ENCODE data around the gene CDC20. TPM values are rescaled to one million over a fixed set of nuclear protein-coding genes. Genes with fewer than 3 reads are reported as not detected.
A peak's percentile ranks its signal among the peaks of the same experiment; 100 is the strongest.

CDC20 gene
- total RNA-seq (under 1 TPM; 0.65 to 0.97 TPM), total RNA-seq (1.4 reads per million in 2 donors)

DNA sequence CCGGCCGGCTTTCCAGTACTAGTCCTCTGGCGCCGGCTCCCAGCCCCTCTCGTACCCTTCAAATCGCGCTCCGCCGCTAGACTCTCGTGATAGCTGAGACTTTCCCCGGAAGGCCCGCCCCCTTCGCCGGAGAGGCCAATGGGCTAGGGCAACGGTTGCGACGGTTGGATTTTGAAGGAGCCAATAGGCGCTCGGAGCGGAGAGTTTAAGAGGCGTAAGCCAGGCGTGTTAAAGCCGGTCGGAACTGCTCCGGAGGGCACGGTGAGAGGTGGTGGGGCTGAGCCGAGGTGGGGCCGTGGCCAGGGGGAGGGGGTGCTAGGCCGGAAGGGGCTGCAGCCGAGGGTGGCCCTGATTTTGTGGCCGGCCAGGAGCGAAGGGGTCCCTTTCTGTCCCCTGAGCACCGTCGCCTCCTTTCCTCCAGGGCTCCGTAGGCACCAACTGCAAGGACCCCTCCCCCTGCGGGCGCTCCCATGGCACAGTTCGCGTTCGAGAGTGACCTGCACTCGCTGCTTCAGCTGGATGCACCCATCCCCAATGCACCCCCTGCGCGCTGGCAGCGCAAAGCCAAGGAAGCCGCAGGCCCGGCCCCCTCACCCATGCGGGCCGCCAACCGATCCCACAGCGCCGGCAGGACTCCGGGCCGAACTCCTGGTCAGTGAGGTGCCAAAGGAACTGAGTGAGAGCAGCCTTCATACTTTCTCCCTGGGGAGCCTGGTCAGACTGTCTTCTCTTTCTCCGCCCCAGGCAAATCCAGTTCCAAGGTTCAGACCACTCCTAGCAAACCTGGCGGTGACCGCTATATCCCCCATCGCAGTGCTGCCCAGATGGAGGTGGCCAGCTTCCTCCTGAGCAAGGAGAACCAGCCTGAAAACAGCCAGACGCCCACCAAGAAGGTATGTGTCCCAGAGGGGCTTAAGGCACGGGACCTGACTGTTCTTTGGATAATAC lies at the start of gene CDC20:
CDC20 (plus strand) TSS at position 236 of the 948 bp plus-strand sequence; CDS start at position 471, 235 bp downstream.
- DNase-seq (peak; percentile 94 to 96 (median 95)), ATAC-seq (peak; percentile 99)
- Mint-ChIP-seq H3K27me3 (no peaks in the 10 kb centered on the region), H3K4me1 (peaks cover 28% of the 10 kb centered on the region), H3K4me3 (peak within 1 kb of the TSS; percentile 93), H3K27ac (peak within 1 kb of the TSS; percentile 82), H3K36me3 (ENCODE audit: low read depth) (peaks cover 6% of the 10 kb centered on the region)
- no peaks in the 10 kb centered on the region for H3K9me3 ChIP-seq (ENCODE audit: control insufficient read depth, low read length, poor library complexity, severe bottlenecking)

DNA sequence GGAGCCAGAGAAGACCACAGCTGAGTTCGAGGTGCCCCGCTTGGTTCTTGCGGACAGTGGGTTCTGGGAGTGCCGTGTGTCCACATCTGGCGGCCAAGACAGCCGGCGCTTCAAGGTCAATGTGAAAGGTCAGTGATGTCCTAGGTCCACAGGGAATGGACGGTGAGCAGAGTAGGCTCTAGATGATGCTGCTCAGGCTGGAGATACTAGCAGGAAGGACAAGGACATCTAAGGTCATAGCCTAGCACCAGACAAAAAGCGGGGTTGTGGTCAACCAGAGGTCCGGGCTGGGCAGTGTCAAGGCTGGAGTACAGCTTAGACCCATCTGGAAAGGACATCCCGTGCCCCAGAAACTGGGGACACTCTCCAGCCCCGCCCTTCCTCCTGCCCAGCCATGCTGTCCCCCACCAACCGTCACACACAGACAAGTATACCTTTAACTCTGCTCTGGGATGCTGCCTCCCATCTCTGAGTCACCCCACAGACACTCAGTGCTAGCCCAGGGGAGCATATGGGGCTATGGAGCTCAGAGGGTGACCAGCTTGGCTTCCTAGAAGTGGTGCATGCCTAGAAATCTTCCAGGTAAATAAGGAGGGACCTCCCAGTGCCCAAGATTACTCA lies 49.3 kb upstream of the CDC20 start:
- H3K4me3 Mint-ChIP-seq, result no peak overlapping the region
- DNase-seq, result no peak
- peaks cover 12% of the 10 kb centered on the region for H3K4me1 Mint-ChIP-seq
- H3K27ac Mint-ChIP-seq, result no peak overlapping the region
- H3K36me3 Mint-ChIP-seq (ENCODE audit: low read depth), result peaks cover 2% of the 10 kb centered on the region
- H3K27me3 Mint-ChIP-seq, result peaks cover 25% of the 10 kb centered on the region
- no peak for ATAC-seq
- H3K9me3 ChIP-seq (ENCODE audit: control insufficient read depth, low read length, poor library complexity, severe bottlenecking), result no peaks in the 10 kb centered on the region

DNA sequence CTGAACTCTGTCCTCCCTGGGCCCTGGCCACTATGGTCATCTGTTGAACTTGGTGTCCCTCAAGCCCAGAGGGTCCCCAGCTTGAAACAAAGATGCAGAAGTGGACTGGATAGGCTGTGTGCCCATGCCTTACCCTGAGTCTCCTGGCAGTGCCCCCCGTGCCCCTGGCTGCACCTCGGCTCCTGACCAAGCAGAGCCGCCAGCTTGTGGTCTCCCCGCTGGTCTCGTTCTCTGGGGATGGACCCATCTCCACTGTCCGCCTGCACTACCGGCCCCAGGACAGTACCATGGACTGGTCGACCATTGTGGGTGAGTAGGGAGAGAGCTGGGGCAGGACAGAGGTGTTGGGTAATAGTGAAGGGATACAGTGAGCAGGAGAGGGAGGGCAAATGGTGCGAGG lies 47.3 kb upstream of the CDC20 start:
- ATAC-seq (no peak), DNase-seq (no peak)
- H3K4me1 Mint-ChIP-seq, result peaks cover 12% of the 10 kb centered on the region
- peaks cover 14% of the 10 kb centered on the region for H3K27me3 Mint-ChIP-seq
- H3K9me3 ChIP-seq (ENCODE audit: control insufficient read depth, low read length, poor library complexity, severe bottlenecking), result no peaks in the 10 kb centered on the region
- no peak overlapping the region for H3K4me3 Mint-ChIP-seq
- peaks cover 2% of the 10 kb centered on the region for H3K36me3 Mint-ChIP-seq (ENCODE audit: low read depth)
- no peak overlapping the region for H3K27ac Mint-ChIP-seq

DNA sequence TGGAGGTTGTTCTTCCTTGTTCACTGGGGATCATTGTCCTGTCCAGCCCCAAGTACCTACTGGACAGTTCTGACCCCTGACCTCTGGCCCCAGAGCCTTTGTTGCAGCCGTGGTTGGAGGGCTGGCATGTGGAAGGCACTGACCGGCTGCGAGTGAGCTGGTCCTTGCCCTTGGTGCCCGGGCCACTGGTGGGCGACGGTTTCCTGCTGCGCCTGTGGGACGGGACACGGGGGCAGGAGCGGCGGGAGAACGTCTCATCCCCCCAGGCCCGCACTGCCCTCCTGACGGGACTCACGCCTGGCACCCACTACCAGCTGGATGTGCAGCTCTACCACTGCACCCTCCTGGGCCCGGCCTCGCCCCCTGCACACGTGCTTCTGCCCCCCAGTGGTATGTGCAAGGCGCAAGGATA lies 46.6 kb upstream of the CDC20 start:
- ATAC-seq, result no peak
- Mint-ChIP-seq H3K4me3 (no peak overlapping the region), H3K36me3 (ENCODE audit: low read depth) (peaks cover 2% of the 10 kb centered on the region), H3K4me1 (peaks cover 13% of the 10 kb centered on the region), H3K27me3 (peaks cover 13% of the 10 kb centered on the region), H3K27ac (no peak overlapping the region)
- no peak for DNase-seq
- H3K9me3 ChIP-seq (ENCODE audit: control insufficient read depth, low read length, poor library complexity, severe bottlenecking), result no peaks in the 10 kb centered on the region

DNA sequence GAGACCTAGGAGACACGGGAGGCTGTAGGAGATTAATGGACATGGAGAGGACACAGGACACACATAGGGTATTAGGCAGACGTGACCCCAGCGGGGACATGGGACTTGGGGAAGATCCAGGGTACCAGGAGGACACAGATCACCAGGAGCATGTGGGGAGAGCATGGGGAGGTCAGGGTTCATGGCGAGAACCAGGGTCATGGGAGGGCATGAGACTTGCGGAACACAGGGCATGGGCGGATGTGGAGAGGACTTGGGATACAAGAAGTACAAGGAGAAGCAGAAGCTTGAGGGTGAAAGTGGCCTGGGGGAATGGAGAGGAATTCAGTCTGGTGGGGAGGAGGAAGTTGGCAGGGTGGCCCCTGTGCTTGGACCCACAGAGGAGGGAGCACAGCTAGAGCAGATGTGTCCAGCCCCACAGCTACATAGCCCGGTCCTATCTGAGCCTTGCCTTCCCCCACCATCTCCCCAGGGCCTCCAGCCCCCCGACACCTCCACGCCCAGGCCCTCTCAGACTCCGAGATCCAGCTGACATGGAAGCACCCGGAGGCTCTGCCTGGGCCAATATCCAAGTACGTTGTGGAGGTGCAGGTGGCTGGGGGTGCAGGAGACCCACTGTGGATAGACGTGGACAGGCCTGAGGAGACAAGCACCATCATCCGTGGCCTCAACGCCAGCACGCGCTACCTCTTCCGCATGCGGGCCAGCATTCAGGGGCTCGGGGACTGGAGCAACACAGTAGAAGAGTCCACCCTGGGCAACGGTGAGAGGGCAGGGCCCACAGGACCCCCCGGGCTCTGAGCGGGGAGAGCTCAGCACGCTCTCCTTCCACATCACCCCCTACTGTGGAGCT lies 45.9 kb upstream of the CDC20 start:
- Mint-ChIP-seq H3K27ac (no peak overlapping the region), H3K4me1 (peaks cover 13% of the 10 kb centered on the region), H3K4me3 (no peak overlapping the region), H3K27me3 (peaks cover 8% of the 10 kb centered on the region), H3K36me3 (ENCODE audit: low read depth) (peaks cover 2% of the 10 kb centered on the region)
- DNase-seq, result no peak
- no peaks in the 10 kb centered on the region for H3K9me3 ChIP-seq (ENCODE audit: control insufficient read depth, low read length, poor library complexity, severe bottlenecking)
- no peak for ATAC-seq

DNA sequence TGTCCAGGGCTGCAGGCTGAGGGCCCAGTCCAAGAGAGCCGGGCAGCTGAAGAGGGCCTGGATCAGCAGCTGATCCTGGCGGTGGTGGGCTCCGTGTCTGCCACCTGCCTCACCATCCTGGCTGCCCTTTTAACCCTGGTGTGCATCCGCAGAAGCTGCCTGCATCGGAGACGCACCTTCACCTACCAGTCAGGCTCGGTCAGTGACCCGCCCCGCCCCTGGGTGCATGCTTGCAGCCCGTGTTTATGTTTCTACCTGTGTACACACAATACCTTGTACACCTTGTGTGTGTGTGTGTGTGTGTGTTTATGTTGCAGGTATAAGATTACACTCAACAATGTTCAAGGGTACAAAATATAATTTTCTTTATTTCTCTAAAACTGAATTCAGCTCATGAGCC lies 45.0 kb upstream of the CDC20 start:
- no peak for ATAC-seq
- H3K4me3 Mint-ChIP-seq, result no peak overlapping the region
- H3K27ac Mint-ChIP-seq, result no peak overlapping the region
- H3K4me1 Mint-ChIP-seq, result peaks cover 13% of the 10 kb centered on the region
- H3K36me3 Mint-ChIP-seq (ENCODE audit: low read depth), result peaks cover 2% of the 10 kb centered on the region
- H3K9me3 ChIP-seq (ENCODE audit: control insufficient read depth, low read length, poor library complexity, severe bottlenecking), result no peaks in the 10 kb centered on the region
- no peaks in the 10 kb centered on the region for H3K27me3 Mint-ChIP-seq
- DNase-seq, result no peak

DNA sequence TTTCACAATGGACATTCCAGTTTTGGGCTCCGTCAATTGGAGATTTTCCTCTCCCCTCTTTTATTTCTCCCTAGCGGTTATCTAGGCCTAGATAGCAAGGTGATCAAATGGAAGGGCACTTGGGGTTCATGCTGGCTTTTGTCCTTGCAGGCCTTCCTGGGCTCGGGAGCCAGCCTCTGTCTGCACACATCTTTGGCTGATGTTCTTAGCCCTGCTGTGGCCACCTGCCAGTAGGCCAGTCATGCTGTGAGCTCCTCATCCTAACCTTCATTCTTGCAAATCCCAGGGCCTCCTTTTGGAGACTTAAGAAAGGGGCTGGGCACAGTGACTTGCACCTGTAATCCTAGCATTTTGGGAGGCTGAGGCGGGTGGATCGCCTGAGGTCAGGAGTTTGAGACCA lies 44.5 kb upstream of the CDC20 start:
- no peaks in the 10 kb centered on the region for H3K27me3 Mint-ChIP-seq
- peaks cover 13% of the 10 kb centered on the region for H3K4me1 Mint-ChIP-seq
- H3K4me3 Mint-ChIP-seq, result no peak overlapping the region
- no peak overlapping the region for H3K27ac Mint-ChIP-seq
- DNase-seq (no peak), ATAC-seq (no peak)
- no peaks in the 10 kb centered on the region for H3K9me3 ChIP-seq (ENCODE audit: control insufficient read depth, low read length, poor library complexity, severe bottlenecking)
- peaks cover 2% of the 10 kb centered on the region for H3K36me3 Mint-ChIP-seq (ENCODE audit: low read depth)

DNA sequence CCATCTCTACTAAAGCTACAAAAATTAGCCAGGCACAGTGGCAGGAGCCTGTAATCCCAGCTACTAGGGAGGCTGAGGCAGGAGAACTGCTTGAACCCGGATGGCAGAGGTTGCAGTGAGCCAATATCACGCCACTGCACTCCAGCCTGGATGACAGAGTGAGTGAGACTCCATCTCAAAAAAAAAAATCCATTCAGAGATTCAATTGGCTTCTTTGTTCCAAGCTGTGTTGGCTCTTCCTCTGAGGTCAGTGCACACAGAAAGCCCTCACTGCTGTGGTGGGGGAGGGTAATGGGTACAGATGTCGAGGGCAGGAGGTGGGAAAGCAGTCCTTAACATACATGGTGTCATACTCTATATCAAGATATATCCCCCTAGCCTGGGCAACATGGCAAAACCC lies 43.3 kb upstream of the CDC20 start:
- Mint-ChIP-seq H3K4me1 (peaks cover 8% of the 10 kb centered on the region), H3K27me3 (no peaks in the 10 kb centered on the region), H3K27ac (peak overlapping the region; percentile 24), H3K36me3 (ENCODE audit: low read depth) (peaks cover 2% of the 10 kb centered on the region), H3K4me3 (no peak overlapping the region)
- no peaks in the 10 kb centered on the region for H3K9me3 ChIP-seq (ENCODE audit: control insufficient read depth, low read length, poor library complexity, severe bottlenecking)
- no peak for DNase-seq
- ATAC-seq, result no peak

DNA sequence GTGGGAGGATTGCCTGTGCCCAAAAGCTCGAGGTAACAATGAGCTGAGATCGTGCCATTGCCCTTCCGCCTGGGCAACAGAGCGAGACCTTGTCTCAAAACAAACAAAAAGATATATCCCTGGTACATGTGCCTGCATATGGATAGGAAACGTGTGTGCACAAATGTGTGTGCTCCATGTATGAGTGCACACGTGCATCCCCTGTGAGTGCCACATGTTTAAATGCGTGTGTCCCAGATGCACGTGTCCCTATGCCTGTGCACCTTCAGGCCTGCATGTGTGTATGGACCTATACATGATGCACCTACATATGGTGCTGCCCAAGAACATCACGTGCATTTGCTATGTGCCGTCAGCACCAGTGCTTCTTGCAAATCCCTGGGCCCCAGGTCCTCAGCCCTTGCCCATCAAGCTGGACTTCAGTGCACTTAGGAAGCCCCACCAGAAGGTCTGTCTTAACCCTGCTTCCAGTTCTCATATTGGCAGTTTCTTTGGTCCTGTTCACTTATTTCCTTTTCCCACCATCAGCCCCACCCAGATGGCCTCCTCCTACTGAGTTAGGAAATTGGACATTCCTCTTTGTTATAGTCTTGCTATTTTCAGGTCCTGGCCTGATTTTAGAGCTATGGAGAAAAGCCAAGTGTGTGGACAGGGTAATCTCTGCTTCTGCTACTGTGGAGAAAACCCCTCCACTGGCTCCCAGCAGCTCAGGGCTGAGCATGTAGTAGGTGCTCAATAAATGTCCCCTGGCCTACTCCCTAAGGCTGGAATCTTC lies 42.6 kb upstream of the CDC20 start:
- ATAC-seq (no peak), DNase-seq (no peak)
- peaks cover 8% of the 10 kb centered on the region for H3K4me1 Mint-ChIP-seq
- H3K36me3 Mint-ChIP-seq (ENCODE audit: low read depth), result peaks cover 2% of the 10 kb centered on the region
- no peaks in the 10 kb centered on the region for H3K9me3 ChIP-seq (ENCODE audit: control insufficient read depth, low read length, poor library complexity, severe bottlenecking)
- no peak overlapping the region for H3K4me3 Mint-ChIP-seq
- H3K27me3 Mint-ChIP-seq, result no peaks in the 10 kb centered on the region
- H3K27ac Mint-ChIP-seq, result peak overlapping the region; percentile 24

DNA sequence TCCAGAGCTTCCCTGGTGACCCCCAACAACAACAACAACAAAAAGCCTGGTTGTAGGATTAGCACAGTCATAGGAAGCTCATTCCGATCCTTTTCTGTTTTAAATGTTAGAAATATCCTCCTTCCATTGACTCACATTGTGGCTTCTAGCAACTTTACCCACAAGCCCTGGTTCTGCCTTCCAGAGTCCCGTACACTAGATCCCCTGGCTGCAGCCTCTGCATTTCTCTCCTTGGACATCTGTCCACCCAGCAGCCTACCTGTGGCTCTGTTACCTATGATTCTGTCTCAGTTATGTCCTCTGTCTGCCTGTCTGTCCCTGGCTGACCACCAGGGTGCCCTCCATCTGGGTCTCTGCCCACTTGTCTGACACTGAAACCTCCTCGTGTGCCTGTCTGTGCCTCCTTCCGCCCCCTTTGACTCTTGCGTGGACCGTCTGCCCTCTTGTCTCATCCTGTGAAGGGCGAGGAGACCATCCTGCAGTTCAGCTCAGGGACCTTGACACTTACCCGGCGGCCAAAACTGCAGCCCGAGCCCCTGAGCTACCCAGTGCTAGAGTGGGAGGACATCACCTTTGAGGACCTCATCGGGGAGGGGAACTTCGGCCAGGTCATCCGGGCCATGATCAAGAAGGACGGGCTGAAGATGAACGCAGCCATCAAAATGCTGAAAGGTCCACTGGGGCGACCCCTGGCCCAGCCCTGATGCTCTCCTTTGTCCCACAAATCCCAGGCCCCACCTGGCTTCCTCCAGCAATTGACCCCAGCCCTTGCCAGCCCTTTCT lies 41.9 kb upstream of the CDC20 start:
- ATAC-seq, result no peak
- H3K36me3 Mint-ChIP-seq (ENCODE audit: low read depth), result peaks cover 2% of the 10 kb centered on the region

DNA sequence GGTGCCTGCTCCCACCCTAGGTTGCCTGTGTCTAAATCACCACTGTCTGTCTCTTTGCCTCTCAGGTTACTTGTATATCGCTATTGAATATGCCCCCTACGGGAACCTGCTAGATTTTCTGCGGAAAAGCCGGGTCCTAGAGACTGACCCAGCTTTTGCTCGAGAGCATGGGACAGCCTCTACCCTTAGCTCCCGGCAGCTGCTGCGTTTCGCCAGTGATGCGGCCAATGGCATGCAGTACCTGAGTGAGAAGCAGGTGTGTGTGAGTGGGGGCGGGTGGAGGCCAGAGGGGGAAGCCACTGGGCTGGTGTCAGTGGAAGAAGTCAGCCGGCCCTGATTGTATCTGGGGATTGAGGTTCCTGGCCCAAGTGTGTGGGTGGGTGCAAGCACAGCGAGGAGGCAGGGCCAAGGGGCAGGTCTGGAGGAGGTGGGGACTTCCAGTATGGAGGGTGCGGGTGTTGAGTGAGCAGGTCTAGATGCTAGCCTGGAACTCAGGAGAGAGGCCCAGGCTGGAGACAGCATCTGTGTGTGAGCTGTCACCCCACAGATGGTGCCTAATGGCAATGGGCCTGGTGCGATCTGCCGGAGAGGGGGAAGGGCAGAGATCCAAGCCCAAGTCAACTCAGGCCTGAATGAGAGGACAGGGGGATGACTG lies 40.8 kb upstream of the CDC20 start:
- Mint-ChIP-seq H3K27me3 (no peaks in the 10 kb centered on the region), H3K36me3 (ENCODE audit: low read depth) (no peaks in the 10 kb centered on the region), H3K4me3 (no peak overlapping the region), H3K4me1 (peaks cover 2% of the 10 kb centered on the region), H3K27ac (no peak overlapping the region)
- DNase-seq (no peak), ATAC-seq (no peak)
- H3K9me3 ChIP-seq (ENCODE audit: control insufficient read depth, low read length, poor library complexity, severe bottlenecking), result no peaks in the 10 kb centered on the region

More for the DNA sequence above, 41.9 kb upstream of the CDC20 start:
- DNase-seq, result no peak
- peak overlapping the region; percentile 24 for H3K27ac Mint-ChIP-seq
- H3K4me3 Mint-ChIP-seq, result no peak overlapping the region
- no peaks in the 10 kb centered on the region for H3K27me3 Mint-ChIP-seq
- peaks cover 6% of the 10 kb centered on the region for H3K4me1 Mint-ChIP-seq
- no peaks in the 10 kb centered on the region for H3K9me3 ChIP-seq (ENCODE audit: control insufficient read depth, low read length, poor library complexity, severe bottlenecking)
